Aorta (tissue), 5 donors: ENCODE data around the gene LRRC36. TPM values are rescaled to one million over a fixed set of nuclear protein-coding genes. Genes with fewer than 3 reads are reported as not detected.
A peak's percentile ranks its signal among the peaks of the same experiment; 100 is the strongest.

ENCODE experiments used
- ATAC-seq: fragments of 200-7000 bp; cut with Tn5 transposase; one replicate; pipeline ENCODE4 v1.9.1; 2022; ENCODE audit warnings: moderate library complexity; ENCODE audit not compliant: low FRiP score
- DNase-seq, 2 donors: peaks; one replicate each; pipeline ENCODE4 v3.0.0-alpha.2; 2020
- H3K27ac ChIP-seq, 2 donors: one replicate each; pipeline ENCODE4 v1.5.1; 2013; ENCODE audit warnings: low read length in 2 of 2, mild to moderate bottlenecking in 2 of 2, moderate library complexity in 2 of 2, control low read depth in 1 of 2, inconsistent platforms in 1 of 2, low read depth in 1 of 2
- H3K27me3 ChIP-seq, 2 donors: one replicate each; pipeline ENCODE4 v1.6.1; 2013; ENCODE audit warnings: control low read depth in 1 of 2, low read length in 1 of 2, mild to moderate bottlenecking in 1 of 2, moderate library complexity in 1 of 2; ENCODE audit not compliant: insufficient read depth in 2 of 2, control insufficient read depth in 1 of 2
- H3K36me3 ChIP-seq, 2 donors: one replicate each; pipeline ENCODE4 v1.6.1; 2013; ENCODE audit warnings: control low read depth in 1 of 2, low read length in 1 of 2, mild to moderate bottlenecking in 1 of 2; ENCODE audit not compliant: insufficient read depth in 2 of 2, control insufficient read depth in 1 of 2
- H3K4me1 ChIP-seq, 2 donors: one replicate each; pipeline ENCODE4 v1.6.1; 2013; ENCODE audit warnings: low read length in 2 of 2, control low read depth in 1 of 2, mild to moderate bottlenecking in 1 of 2, moderate library complexity in 1 of 2; ENCODE audit not compliant: insufficient read depth in 2 of 2, control insufficient read depth in 1 of 2
- H3K4me3 ChIP-seq, 2 donors: one replicate each; pipeline ENCODE4 v1.5.1; 2013; ENCODE audit warnings: low read length in 2 of 2, control low read depth in 1 of 2, mild to moderate bottlenecking in 1 of 2
- H3K9me3 ChIP-seq: one replicate; pipeline ENCODE4 v1.6.1; 2013; ENCODE audit warnings: mild to moderate bottlenecking, low read length; ENCODE audit not compliant: control insufficient read depth
- WGBS, 2 donors: extraction: QIAGEN DNeasy Blood & Tissue Kit; methylation state at CpG; one replicate each; pipeline ENCODE4 v1.1.7; 2013; 5-methylcytosine and 5-hydroxymethylcytosine counted together
- intact Hi-C, 2 donors: fragments of 100-400 bp; cut with DNase I; formaldehyde crosslinking; loops; one replicate each; pipeline versions ENCODE4 v1.14.2 to v1.15.0; 2022
- polyA plus RNA-seq, 2 donors: library from polyadenylated mRNA; stranded (reverse); fragments of 200-250 nt; gene quantifications; one replicate each; pipeline ENCODE4 v1.2.3, GENCODE V29; 2013
- total RNA-seq, 2 donors: library from RNA; stranded (reverse); fragmentation: NEBNext Ultra II Directional; extraction: Animal tissue kit (Norgen Biotek cat#: 25700); gene quantifications; one replicate each; pipeline ENCODE4 v1.2.1, GENCODE V29; 2021
- donor health status: healthy with polysubstance abuse.
- donor health status: Bipolar disorder and iron deficiency.
- donor health status: DM: no; HTN: no; CAD: no.
- donor health status: DM: no; HTN: no; CAD: no.
- donor health status: DM: yes; HTN: yes; CAD: no.

Gene LRRC36
- total and polyA plus RNA-seq, 4 donors: 0.51 TPM; not detected in 3

- DNase-seq (peak in 1 of 2 donors; percentile 85), ATAC-seq (no peak)
- Histone ChIP-seq H3K27me3 (no peaks in the 10 kb centered on the region), H3K36me3 (no peaks in the 10 kb centered on the region), H3K9me3 (no peaks in the 10 kb centered on the region), H3K4me1 (no peaks in the 10 kb centered on the region), H3K4me3 (no peak overlapping the region), H3K27ac (no peak overlapping the region)
- intact Hi-C loops: no loop called here
- WGBS, 2 donors: 88 to 92% methylated on average over 27 of the region's 27 CpGs
These were observed 63.5 kb downstream of the LRRC36 start for GRCh38 chr16:67389911-67390815.

- ATAC-seq: no peak
- Histone ChIP-seq H3K4me1 (no peaks in the 10 kb centered on the region), H3K36me3 (no peaks in the 10 kb centered on the region), H3K27me3 (no peaks in the 10 kb centered on the region), H3K27ac (no peak overlapping the region), H3K4me3 (no peak overlapping the region), H3K9me3 (no peaks in the 10 kb centered on the region)
- WGBS, 2 donors: 92% methylated on average over 11 of the region's 11 CpGs
- intact Hi-C loops: no loop called here
- DNase-seq: no peak
These were observed 64.3 kb downstream of the LRRC36 start for GRCh38 chr16:67390816-67391423.

DNA sequence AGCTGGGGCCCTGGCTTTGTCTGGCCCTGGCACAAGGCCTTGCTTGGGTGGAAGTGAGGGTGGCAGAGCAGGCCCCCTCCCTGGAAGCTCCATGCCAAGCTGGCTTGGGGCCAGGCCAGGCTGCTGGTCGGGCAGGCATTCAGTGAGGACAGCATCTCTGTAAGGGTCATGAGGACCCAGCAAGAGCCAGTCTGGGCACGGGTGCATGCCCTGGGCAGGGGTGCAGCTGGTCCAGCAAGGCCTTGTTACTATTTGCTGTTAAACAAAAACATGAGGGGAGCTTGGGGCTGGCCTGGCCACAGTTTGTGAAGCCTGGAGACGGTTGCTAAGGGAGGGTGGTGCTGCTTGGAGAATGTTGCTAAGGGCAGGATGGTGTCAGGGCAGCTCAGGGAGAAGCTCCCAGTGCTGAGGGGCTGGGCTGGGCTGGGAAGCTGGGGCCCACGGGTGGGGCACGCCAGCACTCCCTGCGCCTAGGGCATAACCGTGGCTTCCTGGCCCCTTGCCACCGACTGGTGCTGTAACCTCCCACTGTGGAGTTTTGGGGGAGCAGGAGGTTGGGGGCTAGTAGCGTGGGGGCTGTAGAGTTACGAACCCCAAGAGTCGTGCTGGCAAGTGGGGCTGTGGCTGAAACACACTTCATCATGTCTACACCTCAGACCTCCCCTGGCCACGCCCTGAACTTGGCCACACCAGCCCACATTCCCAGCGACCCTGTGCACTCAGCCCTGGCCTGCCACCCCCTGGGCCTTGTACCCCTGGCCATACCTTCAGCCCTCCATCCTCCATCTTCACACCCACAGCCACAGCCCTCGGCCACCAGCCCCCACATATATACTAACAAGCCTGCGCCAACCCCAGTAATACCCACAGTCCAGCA is 65.0 kb downstream of the LRRC36 start:
- no peaks in the 10 kb centered on the region for H3K4me1 ChIP-seq
- ATAC-seq (no peak), DNase-seq (no peak)
- H3K36me3 ChIP-seq: no peaks in the 10 kb centered on the region
- no peaks in the 10 kb centered on the region for H3K9me3 ChIP-seq
- H3K27me3 ChIP-seq: no peaks in the 10 kb centered on the region
- 74% methylated on average over 12 to 15 of the region's 15 CpGs for WGBS, 2 donors
- no peak overlapping the region for H3K4me3 ChIP-seq
- no peak overlapping the region for H3K27ac ChIP-seq
- intact Hi-C loops: no loop called here

DNA sequence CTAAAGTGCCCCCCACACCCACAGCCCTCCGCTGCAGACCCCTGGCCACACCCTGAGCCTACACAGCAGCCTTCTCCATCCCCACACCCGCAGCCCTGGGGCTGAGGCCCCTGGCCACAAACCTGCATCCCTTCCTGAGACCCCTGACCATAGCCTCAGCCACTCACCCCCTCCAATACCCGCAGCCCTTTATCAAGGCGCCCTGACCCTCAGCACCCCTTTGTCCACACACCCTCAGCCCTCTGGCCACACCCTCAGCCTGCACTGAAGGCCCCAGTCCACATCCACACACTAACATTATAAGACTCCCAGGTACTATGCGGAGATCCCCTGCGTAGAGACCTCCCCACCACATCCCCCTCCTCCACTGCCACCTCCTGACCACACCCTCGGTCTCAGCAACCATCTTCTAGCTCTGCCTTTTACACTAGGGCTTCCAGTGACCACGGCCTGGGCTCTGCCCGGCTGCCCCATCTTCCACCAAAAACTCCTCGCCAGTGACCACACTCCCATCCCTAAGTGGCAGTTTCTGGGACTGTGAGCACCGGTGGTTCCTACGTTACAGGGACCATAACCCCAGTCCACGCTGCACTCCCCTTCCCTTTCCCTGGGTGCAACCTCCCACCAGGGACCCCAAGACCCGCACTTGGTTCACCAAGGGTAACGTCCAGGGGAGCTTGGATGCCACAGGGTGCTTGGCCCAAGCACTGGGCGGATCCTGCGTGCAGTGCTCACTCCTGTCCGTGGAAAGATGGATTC is 65.9 kb downstream of the LRRC36 start:
- intact Hi-C loops: no loop called here
- H3K27me3 ChIP-seq: no peaks in the 10 kb centered on the region
- DNase-seq: peak in 1 of 2 donors; percentile 67
- H3K4me1 ChIP-seq: no peaks in the 10 kb centered on the region
- no peak overlapping the region for H3K27ac ChIP-seq
- WGBS, 2 donors: 86 to 91% methylated on average over 18 of the region's 18 CpGs
- H3K9me3 ChIP-seq: no peaks in the 10 kb centered on the region
- H3K4me3 ChIP-seq: no peak overlapping the region
- ATAC-seq: no peak
- H3K36me3 ChIP-seq: no peaks in the 10 kb centered on the region

- no peaks in the 10 kb centered on the region for H3K27me3 ChIP-seq
- WGBS, 2 donors: 3 to 4% methylated on average over 47 to 56 of the region's 56 CpGs
- intact Hi-C loops: no loop called here
- H3K36me3 ChIP-seq: no peaks in the 10 kb centered on the region
- no peak within 1 kb of the TSS for H3K27ac ChIP-seq
- no peaks in the 10 kb centered on the region for H3K9me3 ChIP-seq
- H3K4me1 ChIP-seq: no peaks in the 10 kb centered on the region
- peak; percentile 90 for ATAC-seq
- peak; percentile 92 to 97 for DNase-seq
- no peak within 1 kb of the TSS for H3K4me3 ChIP-seq
These were observed 66.6 kb downstream of the LRRC36 start, which contains the start of gene TPPP3 for GRCh38 chr16:67393111-67393787. Gene TPPP3 (minus strand): TSS chr16:67393498. CDS start chr16:67391111, 2,387 bp downstream.

GRCh38 chr16:67393788-67394154 is 67.2 kb downstream of the LRRC36 start:
- Histone ChIP-seq H3K36me3 (no peaks in the 10 kb centered on the region), H3K27me3 (no peaks in the 10 kb centered on the region), H3K4me1 (no peaks in the 10 kb centered on the region), H3K4me3 (no peak overlapping the region), H3K9me3 (no peaks in the 10 kb centered on the region), H3K27ac (no peak overlapping the region)
- ATAC-seq (no peak), DNase-seq (peak in 1 of 2 donors; percentile 74)
- 3 to 6% methylated on average over 18 to 20 of the region's 20 CpGs for WGBS, 2 donors
- intact Hi-C loops: no loop called here

GRCh38 chr16:67394155-67395104 is 67.8 kb downstream of the LRRC36 start:
- ATAC-seq: no peak

More at GRCh38 chr16:67394155-67395104, 67.8 kb downstream of the LRRC36 start:
- peak; percentile 77 to 83 for DNase-seq
- WGBS, 2 donors: 12 to 13% methylated on average over 74 to 88 of the region's 88 CpGs
- Histone ChIP-seq H3K36me3 (no peaks in the 10 kb centered on the region), H3K4me3 (no peak overlapping the region), H3K27ac (no peak overlapping the region), H3K27me3 (no peaks in the 10 kb centered on the region), H3K4me1 (no peaks in the 10 kb centered on the region), H3K9me3 (no peaks in the 10 kb centered on the region)
- intact Hi-C loops: no loop called here
